Activated CD4-positive, alpha-beta T cell treated with anti-CD3 and anti-CD28 coated beads, Interleukin-2, Interleukin-6, amounts not matched to agents 100 ng/mL and 50 ng/mL, durations not matched to agents 16 hours and 8 hours (primary cell): ENCODE measurements around the gene KRT5.
A peak's percentile ranks its signal among the peaks of the same experiment; 100 is the strongest.
"Not testable (repeated sequence)": the region's sequence is repeated elsewhere in the genome, so short reads cannot be mapped to it uniquely, and the experiment has no call there.

Source experiments
- DNase-seq: peaks from one replicate; pipeline ENCODE4 v3.0.0-alpha.2; 2020

The KRT5 gene

GRCh38 chr12:52518574-52519386, 1.4 kb downstream of the KRT5 start:
- DNase-seq: no peak

GRCh38 chr12:52517888-52518287, 2.3 kb downstream of the KRT5 start:
- DNase-seq: no peak

GRCh38 chr12:52517005-52517835, 3.0 kb downstream of the KRT5 start:
- no peak for DNase-seq

GRCh38 chr12:52515927-52516831, 4.0 kb downstream of the KRT5 start:
- DNase-seq: no peak

- no peak for DNase-seq
Measured at GRCh38 chr12:52515319-52515646, 4.9 kb downstream of the KRT5 start.

GRCh38 chr12:52514471-52515318, 5.5 kb downstream of the KRT5 start:
- no peak for DNase-seq

GRCh38 chr12:52513736-52514135, 6.5 kb downstream of the KRT5 start:
- DNase-seq: no peak

GRCh38 chr12:52508211-52508610, 12.0 kb downstream of the KRT5 start:
- DNase-seq: no peak

- DNase-seq: peak; percentile 13
Measured at GRCh38 chr12:52506858-52507715, 13.1 kb downstream of the KRT5 start.

GRCh38 chr12:52502877-52503276, 17.3 kb downstream of the KRT5 start:
- DNase-seq: no peak

- DNase-seq: no peak
Measured at GRCh38 chr12:52501490-52501889, 18.7 kb downstream of the KRT5 start.

- not testable (repeated sequence) for DNase-seq
Measured at GRCh38 chr12:52500574-52500973, 19.6 kb downstream of the KRT5 start.

- DNase-seq: no peak
Measured at GRCh38 chr12:52499806-52500560, 20.2 kb downstream of the KRT5 start.

- no peak for DNase-seq
Measured at GRCh38 chr12:52498946-52499345, 21.2 kb downstream of the KRT5 start.

- no peak for DNase-seq
Measured at GRCh38 chr12:52497975-52498374, 22.2 kb downstream of the KRT5 start.

GRCh38 chr12:52496590-52497071, 23.6 kb downstream of the KRT5 start:
- DNase-seq: no peak

- DNase-seq: no peak
Measured at GRCh38 chr12:52496054-52496453, 24.1 kb downstream of the KRT5 start.

- DNase-seq: no peak
Measured at GRCh38 chr12:52495389-52495788, 24.8 kb downstream of the KRT5 start.

GRCh38 chr12:52494518-52494917, 25.7 kb downstream of the KRT5 start:
- DNase-seq: no peak

- DNase-seq: no peak
Measured at GRCh38 chr12:52494100-52494499, 26.1 kb downstream of the KRT5 start.
